ENCODE results near the gene HHAT.

Gene HHAT

DNA sequence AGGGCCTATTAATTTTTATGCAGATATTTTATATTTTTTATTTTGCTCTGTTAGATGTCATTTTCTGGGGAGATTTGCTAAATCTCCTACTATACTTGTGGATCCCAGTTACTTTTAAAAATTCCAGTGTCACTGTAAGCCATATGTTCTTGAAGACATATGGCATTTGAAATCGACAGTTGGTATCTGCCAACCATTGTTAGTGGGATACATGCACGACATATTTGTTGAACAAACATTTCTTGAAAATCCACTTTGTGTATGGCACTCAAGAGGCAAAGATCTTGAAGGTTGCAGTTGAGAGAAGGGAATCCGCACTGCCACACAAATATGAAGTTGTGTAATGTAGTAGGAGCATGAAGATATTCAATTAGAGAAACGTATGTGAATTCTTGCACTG, 287.7 kb downstream of the HHAT start:
- DNase-seq: no peak

DNA sequence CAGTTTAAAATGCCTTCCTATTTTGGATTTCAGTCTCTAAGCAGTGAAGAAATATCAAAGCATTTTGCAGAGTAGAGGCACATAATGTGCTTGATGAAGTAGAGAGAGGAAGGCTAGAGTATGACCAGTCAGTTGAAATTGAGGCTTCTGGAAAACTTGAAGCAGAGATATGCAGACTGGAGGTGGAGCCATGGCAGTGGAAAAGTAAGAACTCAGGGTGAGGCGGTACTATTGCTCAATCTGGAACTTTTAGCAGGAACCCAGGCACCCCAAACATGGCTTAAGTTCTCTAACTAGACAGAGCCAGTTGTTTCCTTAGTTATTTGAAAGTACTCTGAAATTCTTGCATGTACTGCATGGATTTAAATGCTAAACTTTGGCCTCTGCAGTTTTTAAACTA, 288.6 kb downstream of the HHAT start:
- DNase-seq: no peak

DNA sequence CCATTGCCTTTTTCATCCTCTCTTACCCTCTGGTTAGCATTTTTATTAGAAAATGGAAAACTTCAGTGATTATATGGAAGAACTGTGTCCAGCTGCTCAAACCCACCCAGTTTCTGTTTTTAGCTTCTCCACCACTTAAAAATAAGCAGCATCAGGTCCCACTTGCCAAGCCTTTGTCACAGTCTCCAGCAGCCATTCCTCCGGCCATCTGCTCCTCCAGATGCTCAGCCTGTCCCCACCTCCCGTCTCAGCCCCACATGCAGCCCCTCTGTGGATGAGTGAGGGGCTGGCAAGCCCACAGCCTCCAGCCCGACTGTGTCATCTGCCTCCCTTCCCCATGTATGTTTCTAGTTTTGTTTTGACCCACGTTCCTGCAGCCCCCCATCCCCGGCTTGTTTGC, 289.7 kb downstream of the HHAT start:
- DNase-seq: no peak

DNA sequence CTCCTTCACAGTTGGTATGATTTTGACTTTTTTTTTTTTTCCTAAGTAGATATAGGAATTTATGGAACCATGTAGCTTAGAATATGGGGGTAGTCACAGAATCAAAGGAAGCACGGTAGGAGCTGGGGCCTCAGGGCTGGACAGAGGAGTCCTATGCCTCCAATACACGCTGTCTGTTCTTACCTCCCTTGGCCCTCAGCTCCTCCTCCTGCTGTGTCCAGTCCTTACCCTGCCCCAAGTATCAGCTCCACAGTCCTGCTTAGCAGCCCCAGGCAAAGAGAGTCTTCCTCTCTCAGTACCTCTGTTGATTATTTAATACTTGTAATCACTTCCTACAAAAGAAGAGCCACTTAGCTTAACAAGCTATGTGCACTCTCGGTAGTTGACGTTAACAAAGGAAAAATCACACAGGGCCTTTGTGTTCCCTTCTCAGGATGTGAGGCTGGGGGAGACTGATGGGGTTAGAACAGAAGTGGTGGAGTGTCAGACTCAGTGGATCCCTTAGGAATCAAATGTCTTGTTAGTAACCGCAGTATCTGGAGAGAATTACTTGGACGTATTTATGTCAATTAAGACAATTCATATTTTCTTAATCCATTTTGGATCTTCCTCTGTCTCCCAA, 292.3 kb downstream of the HHAT start:
- no peak for DNase-seq

DNA sequence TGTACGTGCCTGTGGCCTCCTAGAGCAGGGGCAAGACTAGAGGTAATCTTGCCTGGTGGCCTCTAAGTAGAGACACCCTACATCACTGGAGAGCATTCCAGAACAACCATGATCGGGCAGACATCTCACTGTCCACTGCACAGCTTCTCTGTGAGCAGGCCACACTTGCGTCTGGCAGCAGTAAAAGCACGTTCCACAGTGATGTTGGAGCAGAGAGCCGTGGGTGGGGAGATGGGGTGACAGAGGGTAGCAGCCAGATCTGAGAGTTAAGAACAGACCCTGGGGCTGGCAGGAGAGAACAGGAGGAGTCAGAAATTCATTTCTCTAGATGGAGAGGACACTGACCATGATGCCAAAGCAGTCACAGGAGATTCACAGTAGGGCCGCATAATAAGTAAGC, 293.0 kb downstream of the HHAT start:
- no peak for DNase-seq

DNA sequence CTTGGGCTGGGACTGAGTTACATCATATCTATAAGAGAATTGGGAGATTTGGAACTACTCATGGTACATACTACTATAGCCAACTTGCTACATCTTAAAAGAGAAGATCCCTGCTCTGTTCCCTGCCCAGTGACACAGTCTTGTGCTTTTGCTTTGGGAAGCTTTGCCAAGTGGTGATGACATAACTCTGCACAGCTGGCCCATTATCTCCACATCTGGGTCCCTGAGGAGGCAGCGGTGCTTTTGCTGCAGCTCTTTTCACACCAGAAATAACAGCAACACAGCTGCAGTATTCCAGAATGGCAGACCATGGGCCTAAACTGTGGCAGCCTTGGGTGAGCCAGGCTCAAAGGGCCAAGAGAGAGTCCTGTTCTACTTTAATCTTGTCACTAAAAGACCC, 296.0 kb downstream of the HHAT start:
- no peak for DNase-seq

DNA sequence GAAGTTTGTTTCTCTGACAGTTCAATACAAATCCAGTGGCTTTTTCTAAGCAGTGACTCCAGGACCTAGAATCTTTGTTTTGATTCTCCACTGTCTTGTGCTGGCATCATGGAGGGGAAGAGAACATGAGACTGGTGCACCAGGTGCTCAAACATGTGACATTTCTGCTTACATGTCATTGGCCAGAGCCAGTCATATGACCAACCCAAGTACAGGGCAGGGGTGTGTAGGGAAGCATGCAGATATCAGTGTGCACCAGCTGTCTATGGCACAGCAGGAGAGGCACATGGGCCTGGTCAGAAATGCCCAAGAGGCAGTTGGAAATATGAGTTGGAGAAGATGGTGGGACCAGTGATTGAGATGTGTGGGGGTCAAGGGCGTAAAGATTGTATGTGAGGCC, 297.0 kb downstream of the HHAT start:
- DNase-seq: no peak

DNA sequence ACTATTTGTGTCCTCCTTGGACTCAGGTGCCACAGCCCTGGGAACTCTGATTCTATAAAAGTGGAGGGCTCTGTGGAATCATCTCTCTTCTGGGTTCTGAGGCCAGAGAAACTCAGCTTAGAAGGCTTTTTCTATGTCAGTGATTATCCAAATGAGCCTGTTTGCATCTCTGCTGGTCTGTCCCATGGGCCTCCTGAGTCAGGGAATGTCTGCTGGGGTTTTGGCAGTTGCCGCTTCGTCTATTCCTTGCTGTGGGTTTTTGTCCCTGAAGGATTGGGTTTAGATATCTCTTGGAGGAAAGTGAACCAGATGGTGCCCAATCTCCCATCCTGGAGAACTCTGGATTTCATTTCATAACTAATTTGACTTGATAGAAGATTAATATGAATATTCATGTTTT, 297.6 kb downstream of the HHAT start:
- DNase-seq: no peak

DNA sequence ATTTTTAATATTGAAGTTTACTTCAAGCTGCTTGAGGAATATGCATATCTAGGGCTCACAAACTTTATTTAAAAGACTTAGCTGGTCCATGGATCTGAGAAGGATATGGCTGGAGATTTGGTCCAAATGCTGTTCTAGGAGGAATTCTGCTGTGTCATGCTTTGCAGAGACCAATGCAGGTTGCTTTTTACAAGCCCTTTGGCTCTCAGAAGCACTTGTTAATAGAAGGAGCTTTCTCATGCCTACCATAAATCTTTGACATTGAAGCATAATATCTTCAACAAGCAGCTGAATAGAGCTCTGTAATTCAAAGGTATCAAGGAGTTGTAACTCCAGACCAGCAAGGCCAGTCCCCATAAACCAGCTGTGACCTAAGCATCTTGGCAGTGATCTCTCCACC, 299.1 kb downstream of the HHAT start:
- DNase-seq: no peak

DNA sequence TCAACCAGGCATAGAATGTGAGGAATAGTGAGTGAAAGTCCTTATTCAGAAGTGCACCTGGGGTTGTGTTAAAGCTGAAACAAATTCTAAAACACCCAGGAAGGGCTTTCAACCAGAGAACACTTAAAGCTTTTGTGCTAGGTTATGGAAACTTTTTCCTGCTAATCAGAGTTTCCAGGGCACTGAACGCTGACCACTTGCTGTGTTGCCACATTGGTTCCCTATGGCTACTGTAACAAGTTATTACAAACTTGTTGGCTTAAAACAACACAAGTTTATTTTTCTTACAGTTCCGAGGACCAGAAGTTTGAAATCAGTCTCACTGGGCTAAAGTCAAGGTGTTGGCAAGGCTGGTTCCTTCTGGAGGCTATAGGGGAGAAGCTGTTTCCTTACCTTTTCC, 300.6 kb downstream of the HHAT start:
- no peak for DNase-seq

DNA sequence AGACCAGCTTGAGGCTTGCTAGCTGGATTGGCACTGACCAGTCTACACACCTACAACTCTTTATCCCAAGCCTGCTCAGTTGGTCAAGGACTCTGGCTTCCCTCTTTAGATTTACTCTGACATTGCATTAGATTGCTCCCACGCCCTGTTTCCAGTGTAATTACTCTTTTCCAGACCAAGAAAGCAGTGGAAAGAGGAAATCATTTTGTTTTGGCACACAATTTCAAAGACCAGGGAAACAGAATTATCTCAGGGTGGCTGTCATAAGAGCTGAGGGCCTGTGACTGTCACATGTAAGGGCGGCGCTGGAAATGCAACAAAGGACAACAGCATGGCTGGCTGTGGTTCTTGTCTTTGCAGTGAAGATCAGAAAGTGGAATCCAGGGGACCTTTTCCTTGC, 302.7 kb downstream of the HHAT start:
- DNase-seq: no peak

DNA sequence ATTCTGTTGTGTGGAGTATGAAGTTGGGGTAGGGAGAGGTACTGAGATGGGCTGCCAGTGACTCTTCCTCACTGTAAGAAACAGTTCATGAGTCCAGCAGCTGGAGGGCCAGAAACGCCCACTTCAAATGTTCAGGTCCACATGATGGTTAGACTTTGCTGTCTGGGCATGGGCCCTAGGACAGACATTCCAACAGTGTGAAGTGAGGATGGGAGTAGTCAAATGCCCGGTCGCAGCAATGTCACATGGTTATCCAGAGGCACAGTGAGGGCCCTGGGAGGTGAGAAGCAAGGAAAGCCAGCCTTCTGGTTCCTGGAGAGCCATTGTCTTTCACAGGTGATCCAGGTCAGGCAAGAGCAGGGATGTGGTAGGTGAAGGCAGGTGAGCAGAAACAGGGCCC, 304.4 kb downstream of the HHAT start:
- DNase-seq: no peak

DNA sequence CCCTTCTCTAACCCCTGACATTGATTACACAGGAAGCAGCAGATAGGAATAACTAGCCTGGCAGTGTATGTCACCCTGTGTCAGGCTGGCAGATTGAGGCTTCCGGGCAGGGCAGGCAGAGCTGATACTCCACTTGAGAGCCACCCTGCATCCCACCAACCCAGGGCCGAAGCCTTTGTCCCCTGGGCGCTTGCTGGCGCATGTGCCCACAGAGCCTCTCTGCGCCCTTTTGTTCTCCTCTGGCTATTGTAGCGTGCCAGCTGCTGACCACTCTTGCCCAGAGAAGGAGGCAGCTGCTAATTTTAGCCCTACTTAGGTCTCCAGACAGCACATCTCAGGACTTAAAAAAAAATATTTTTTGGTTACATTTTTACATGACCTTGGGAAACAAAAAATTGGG, 304.9 kb downstream of the HHAT start:
- DNase-seq: no peak

DNA sequence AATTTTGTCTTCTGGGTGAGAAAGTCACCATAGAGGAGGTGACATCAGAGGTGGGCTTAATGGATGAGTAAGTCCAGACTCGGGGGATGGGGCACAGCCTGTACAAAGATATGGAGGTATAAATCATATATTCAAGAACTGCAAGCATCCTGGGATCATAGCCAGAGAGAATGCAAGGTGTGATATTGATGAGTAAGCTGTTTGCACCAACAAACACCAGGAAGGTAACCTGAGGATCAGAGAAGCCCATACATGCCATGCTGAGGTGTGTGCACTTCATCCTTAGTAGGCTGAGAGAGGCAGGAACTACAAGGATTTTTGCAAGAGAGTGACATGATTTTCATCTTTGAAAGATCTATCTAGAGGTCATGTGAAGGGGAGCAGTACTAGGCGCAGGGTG, 306.4 kb downstream of the HHAT start:
- no peak for DNase-seq

DNA sequence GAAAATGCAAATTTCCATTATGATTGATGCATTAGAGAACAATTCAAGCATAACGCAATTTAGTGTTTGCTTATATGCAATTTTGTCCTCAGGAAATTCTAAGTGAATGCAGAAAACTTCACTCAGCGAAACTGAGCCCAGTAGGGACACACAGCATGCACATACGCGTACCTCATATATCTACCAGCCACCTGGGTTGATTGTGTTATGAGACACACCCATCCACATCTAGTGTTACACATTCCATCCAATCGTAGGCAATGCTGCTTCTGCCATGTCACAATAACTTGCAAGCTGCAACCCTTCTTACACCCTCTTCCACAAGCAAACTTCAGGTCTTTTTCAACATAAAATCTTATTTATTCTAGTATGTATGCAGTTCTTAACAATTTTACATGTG, 312.9 kb downstream of the HHAT start:
- no peak for DNase-seq

DNA sequence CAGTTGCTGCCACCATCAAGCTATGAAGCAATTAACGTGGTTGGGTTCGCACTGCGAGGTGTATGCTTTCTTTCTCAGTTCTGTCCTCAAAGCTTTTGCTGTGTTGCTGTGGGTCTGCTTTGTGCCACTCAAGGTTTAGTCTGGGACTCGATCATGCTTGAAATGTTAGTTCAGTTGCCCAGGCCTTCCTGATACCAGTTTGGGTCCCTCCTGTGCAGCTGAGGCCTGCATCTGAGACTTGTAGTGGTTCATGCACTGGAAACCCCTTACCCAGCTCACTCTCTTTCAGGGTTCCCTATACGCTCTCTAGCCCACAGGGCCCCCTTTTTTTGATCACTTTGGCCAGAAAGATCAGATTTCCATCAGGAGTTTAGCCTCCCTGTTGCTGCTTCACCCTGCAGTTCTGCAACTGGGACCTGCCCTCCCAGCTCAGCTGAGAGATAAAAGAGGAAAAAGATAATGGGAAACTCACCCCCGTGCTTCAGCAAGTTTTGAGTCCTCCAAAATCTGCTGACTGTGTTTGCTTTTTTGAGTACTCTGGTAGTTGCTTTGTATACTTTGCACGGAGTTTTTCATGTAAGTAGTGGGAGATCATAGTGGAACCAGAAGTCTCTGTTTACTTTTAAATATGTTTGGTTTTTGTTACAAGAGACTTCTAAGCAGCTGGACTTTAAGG, 317.0 kb downstream of the HHAT start:
- no peak for DNase-seq

DNA sequence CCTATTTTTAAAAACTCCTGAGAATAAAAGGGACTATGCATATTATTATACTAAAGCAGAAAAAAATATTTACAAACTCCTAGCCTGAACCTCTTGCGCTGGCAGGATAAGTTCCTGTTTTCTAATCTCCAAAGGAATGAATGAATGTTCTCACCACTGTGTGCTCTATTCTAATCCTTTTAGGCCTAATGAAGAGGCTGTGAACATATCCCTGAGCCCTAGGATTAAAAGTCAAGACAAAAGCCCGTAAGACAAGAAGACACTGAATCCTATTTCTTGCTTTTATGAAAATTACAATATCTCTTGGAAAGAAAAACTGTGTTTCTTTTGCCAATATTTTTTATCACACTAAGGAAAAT, 317.5 kb downstream of the HHAT start:
- no peak for DNase-seq

DNA sequence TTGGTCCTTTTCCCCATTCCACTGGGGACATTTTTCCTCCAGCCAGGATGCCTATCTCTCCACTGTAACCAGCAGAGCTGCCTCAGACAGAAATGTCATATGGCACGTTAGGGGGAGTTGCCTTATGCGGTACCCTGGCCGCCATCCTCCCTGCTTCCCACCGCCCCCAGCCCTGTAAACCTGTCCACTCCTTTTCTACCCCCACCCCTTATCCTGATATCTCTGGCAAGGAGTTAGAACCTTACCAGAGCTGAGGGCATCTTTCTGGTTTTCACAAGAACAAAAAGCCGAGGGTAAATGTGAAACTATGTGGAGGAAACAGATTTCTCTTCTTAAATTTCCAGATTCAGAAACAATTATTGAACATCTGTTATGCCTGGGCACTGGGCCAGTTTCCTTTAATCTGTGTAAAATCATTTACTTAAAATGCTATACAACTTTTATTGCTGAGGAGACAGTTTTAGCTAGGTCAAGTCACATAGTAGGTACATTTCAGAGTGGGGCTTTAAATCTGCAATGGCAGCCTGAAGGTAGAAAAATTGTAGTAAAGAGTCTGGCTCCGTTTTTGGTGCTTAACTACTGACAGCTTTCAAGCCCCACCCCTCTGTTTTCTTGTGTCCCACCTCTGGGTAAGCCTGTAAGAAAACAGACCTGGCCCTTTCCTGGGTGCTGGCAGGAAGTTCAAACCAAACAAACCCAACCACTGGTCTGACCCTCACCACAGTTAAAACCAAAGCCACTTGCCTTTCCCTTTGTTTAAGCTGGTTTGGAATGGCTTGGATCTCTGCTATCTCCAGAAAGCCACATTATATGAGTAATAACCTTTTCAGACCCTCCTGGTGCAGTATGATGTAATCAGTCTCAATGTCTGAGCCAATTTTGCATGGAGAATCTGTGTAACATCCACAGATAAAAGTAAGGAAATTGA, 319.0 kb downstream of the HHAT start:
- no peak for DNase-seq

DNA sequence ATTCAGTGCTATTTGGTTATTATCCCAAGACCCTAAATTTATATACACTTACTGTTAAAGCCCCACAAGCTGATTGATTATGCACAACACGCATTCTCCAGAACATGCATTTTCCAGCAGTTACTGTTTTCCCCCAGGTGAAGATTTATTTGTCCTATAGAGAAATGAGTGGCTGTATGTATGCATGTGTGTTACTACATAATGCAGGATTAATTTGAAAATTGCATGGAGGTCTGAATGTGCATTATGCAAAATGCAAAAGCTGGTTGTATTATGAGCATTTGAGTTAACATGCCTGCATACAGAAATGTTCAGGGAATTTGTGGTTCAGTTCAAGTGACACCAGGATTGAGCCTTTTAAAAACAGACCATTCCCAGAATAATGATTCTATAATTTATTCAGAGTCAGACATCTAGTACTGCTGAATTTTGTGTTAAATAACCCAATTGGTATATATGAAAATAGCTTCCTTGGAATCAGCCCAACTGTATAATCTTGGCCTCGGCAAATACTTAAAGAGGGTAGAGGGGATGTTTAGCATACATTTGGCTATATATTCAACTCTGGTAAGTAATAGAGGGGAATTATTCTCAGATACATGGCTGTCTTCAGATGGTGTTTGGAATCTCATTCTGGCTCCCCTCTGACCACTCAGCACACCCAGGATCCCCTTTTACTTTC, 320.0 kb downstream of the HHAT start:
- DNase-seq: no peak

DNA sequence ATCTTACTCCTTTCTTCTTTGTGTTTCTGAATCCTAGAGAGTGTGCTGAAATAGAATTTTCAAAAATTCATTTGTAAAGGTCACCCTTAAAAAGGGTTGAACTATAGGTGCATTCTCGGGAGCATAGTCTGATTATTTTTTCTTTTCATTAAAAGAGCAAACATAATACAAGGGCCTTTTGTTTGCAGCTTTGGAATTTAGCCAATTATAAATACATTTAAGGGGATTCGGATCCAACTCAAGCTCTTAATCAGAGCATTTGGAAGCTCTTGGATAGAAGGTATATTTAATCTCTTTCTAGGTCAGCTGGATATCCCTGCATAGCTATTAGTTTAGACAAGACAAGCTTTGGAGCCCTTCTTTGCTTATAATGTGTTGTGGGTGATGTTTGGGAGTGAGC, 321.7 kb downstream of the HHAT start:
- DNase-seq: no peak

DNA sequence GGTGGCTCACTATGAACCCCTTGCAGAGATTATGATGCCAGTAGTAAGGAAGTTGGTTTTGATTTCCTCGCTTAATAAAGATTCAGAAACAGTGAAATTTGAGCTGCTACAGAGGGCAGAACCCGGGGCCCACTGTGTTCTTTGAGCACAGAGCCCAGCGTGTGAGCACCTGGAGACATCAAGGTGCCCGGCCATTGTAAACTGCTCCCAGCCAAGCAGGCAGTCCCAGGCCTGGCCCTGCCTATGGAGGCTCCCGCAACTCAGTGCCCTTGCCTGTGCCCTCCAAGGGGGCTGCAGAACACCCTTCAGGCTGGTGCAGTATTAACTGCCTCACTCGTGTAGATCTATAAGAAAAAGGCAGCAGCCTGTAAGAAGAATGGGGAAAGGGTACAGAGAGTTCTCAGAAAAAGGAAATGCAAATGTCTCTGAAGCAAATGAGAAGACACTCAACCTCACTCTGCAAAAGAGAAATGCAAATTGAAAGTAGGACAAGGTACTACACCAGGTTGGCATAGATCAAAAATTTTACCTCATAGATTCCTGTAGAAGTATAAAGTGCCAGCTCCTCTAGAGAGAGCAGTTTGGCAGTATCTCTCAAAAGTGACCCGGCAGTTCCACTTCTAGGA, 323.7 kb downstream of the HHAT start:
- DNase-seq: no peak

DNA sequence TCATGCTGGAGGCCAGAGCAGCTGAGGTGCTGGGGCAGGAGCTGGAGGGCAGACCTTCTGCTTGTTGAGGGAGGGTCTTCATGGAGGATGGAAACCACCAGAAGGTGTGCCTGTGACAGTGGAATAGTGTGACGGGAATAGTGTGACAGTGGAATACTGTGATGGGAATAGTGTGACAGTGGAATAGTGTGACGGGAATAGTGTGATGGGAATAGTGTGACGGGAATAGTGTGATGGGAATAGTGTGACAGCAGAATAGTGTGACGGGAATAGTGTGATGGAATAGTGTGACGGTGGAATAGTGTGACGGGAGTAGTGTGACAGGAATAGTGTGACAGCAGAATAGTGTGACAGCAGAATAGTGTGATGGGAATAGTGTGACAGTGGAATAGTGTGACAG, 325.1 kb downstream of the HHAT start:
- no peak for DNase-seq
